M059J (cell line): ENCODE measurements around the gene FCN1. TPM values are rescaled to one million over a fixed set of nuclear protein-coding genes. Genes with fewer than 3 reads are reported as not detected.

Source experiments
- DNase-seq: peaks from one replicate; pipeline ENCODE4 v3.0.0-alpha.2; 2012; ENCODE audit warnings: low read depth
- total RNA-seq: library from RNA; depleted of rRNA; stranded (reverse); fragments of >200 nt; shearing (Covaris generic); gene quantifications from 2 replicates; pipeline ENCODE4 v1.2.3, GENCODE V29; 2014

Gene FCN1
- total RNA-seq, 1 experiment from 2014 or later = not detected

- DNase-seq = no peak
Measured at GRCh38 chr9:134892820-134893420, 24.8 kb downstream of the FCN1 start.

- DNase-seq = no peak
Measured at GRCh38 chr9:134892221-134892620, 25.5 kb downstream of the FCN1 start.

GRCh38 chr9:134891713-134892112 is 26.0 kb downstream of the FCN1 start:
- no peak for DNase-seq

GRCh38 chr9:134891053-134891452 is 26.7 kb downstream of the FCN1 start:
- peak; percentile 5 for DNase-seq

- DNase-seq = no peak
Measured at GRCh38 chr9:134890155-134890495, 27.6 kb downstream of the FCN1 start.

GRCh38 chr9:134889386-134890154 is 28.1 kb downstream of the FCN1 start:
- DNase-seq = no peak

GRCh38 chr9:134888603-134889190 is 29.0 kb downstream of the FCN1 start:
- no peak for DNase-seq

GRCh38 chr9:134887686-134888602 is 29.8 kb downstream of the FCN1 start:
- DNase-seq = no peak

- DNase-seq = no peak
Measured at GRCh38 chr9:134887219-134887618, 30.5 kb downstream of the FCN1 start.

- no peak for DNase-seq
Measured at GRCh38 chr9:134886413-134886913, 31.2 kb downstream of the FCN1 start.

- no peak for DNase-seq
Measured at GRCh38 chr9:134885679-134886412, 31.9 kb downstream of the FCN1 start.

- no peak for DNase-seq
Measured at GRCh38 chr9:134885001-134885678, 32.6 kb downstream of the FCN1 start.

GRCh38 chr9:134884492-134884891 is 33.2 kb downstream of the FCN1 start:
- DNase-seq = no peak

- DNase-seq = no peak
Measured at GRCh38 chr9:134883040-134883782, 34.5 kb downstream of the FCN1 start.

- no peak for DNase-seq
Measured at GRCh38 chr9:134882204-134882785, 35.4 kb downstream of the FCN1 start.

- DNase-seq = no peak
Measured at GRCh38 chr9:134881313-134881670, 36.4 kb downstream of the FCN1 start.

- DNase-seq = no peak
Measured at GRCh38 chr9:134880484-134881312, 37.0 kb downstream of the FCN1 start, which contains the start of gene FCN2. TSS of gene FCN2 (plus strand) at chr9:134880810. CDS start at chr9:134880822, 12 bp downstream.

GRCh38 chr9:134879664-134880483 is 37.8 kb downstream of the FCN1 start:
- no peak for DNase-seq
